Urinary bladder (tissue), 4 donors: ENCODE data around the gene NUP155. TPM values are rescaled to one million over a fixed set of nuclear protein-coding genes. Genes with fewer than 3 reads are reported as not detected.
A peak's percentile ranks its signal among the peaks of the same experiment; 100 is the strongest.
"Not testable (repeated sequence)": the region's sequence is repeated elsewhere in the genome, so short reads cannot be mapped to it uniquely, and the experiment has no call there.

Experiments used
- DNase-seq: peaks from one replicate; pipeline ENCODE4 v3.0.0-alpha.2; 2015; ENCODE audit errors: extremely low spot score
- H3K27ac ChIP-seq: one replicate; pipeline ENCODE4 v1.5.1; 2013; ENCODE audit warnings: low read depth, mild to moderate bottlenecking, moderate library complexity
- H3K36me3 ChIP-seq: one replicate; pipeline ENCODE4 v1.6.1; 2013; ENCODE audit warnings: mild to moderate bottlenecking, moderate library complexity; ENCODE audit not compliant: insufficient read depth
- H3K4me1 ChIP-seq: one replicate; pipeline ENCODE4 v1.6.1; 2013; ENCODE audit warnings: mild to moderate bottlenecking, moderate library complexity; ENCODE audit not compliant: insufficient read depth
- H3K4me3 ChIP-seq: one replicate; pipeline ENCODE4 v1.5.1; 2013; ENCODE audit warnings: low read depth, low read length
- WGBS: extraction: QIAGEN DNeasy Blood & Tissue Kit; methylation state at CpG from one replicate; pipeline ENCODE4 v1.1.7; 2013; 5-methylcytosine and 5-hydroxymethylcytosine counted together
- polyA plus RNA-seq: library from polyadenylated mRNA; stranded (reverse); fragments of 200-250 nt; gene quantifications from one replicate; pipeline ENCODE4 v1.2.3, GENCODE V29; 2013
- total RNA-seq: library from RNA; depleted of rRNA; stranded (reverse); fragments of >200 nt; gene quantifications from one replicate; pipeline ENCODE4 v1.2.3, GENCODE V29; 2014
- donor health status: healthy with polysubstance abuse.
- donor health status: healthy.

Gene NUP155
- total RNA-seq (66.0 TPM), polyA plus RNA-seq (6.1 TPM)

DNA sequence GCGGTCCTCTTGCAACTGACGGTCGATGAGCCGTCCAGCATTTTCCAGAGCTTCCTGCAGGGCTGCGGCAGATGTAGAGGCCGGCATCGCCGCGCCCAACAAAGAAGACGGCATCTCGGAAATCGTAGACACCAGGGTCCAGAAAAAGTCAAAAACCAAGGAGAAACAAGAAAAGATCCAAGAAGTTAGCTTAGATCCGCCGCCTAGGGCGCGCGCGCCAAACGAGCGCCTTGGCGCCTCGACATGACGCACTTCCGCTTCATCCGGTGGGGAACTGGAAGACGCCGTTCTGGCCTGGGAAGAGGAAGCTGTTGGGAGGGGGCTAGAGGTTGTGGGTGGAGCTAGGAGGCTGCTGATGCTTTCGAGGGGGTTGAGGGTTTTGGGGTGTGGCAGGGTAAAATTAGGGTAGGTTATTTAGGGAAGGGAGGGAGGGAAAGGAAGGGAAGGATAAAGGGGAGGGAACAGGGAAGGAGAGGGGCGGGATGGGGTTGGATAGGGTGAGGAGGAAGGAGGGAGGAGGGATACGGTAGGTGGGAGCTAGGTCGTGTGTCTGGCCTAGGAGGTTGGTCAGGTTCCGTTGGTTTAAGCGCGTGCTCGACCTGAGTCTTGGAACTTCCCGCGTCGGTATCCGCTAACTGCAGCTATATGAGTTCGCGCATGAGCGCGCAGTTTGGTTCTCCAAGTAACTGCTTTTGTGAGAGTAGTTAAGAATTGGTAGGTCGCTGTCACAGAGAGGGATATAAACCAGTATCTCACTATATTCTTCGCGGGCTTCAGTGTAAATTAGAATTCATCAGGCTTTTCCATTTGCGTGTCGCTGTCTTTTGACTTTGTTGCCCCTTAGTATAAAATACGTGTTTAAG is at the start of gene NUP155:
TSS of gene NUP155 (minus strand) at position 243 of the 863 bp plus-strand sequence. CDS start at position 114, 129 bp downstream.
- WGBS: under 1% methylated on average over 49 of the region's 49 CpGs
- Histone ChIP-seq H3K4me1 (peaks cover 2% of the 10 kb centered on the region), H3K27ac (peak within 1 kb of the TSS; percentile 61), H3K4me3 (peak within 1 kb of the TSS; percentile 76), H3K36me3 (no peaks in the 10 kb centered on the region)
- DNase-seq: peak; percentile 92

DNA sequence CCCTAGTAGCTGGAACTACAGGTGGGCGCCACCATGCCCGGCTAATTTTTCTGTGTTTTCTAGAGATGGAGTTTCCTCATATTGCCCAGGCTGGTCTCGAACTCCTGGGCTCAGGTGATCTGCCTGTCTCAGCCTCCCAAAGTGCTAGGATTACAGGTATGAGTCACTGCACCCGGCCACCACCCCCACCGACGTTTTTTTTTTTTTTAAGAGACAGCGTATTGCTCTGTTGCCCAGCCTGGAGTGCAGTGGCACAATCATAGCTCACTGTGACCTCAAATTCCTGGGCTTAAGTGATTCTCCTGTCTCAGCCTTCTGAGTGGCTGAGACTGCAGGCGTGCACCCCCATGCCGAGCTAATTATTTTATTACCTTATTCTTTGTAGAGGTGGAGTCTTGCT is 46.4 kb upstream of the NUP155 start:
- WGBS: 91% methylated on average over 9 of the region's 9 CpGs
- H3K4me3 ChIP-seq: no peak overlapping the region
- no peak for DNase-seq
- H3K27ac ChIP-seq: no peak overlapping the region
- H3K4me1 ChIP-seq: no peaks in the 10 kb centered on the region
- H3K36me3 ChIP-seq: peaks cover 8% of the 10 kb centered on the region

DNA sequence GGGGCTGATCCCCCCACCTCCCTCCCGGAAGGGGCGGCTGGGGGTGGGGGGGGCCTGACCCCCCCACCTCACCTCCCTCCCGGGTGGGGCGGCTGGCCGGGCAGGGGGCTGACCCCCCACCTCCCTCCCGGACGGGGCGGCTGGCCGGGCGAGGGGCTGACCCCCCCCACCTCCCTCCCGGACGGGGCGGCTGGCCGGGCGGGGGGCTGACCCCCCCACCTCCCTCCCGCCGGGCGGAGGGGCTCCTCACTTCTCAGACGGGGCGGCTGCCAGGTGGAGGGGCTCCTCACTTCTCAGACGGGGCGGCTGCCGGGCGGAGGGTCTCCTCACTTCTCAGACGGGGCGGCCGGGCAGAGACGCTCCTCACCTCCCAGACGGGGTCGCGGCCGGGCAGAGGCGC is 44.5 kb upstream of the NUP155 start:
- H3K27ac ChIP-seq, DNase-seq, H3K36me3 ChIP-seq, H3K4me1 ChIP-seq, H3K4me3 ChIP-seq: not testable (repeated sequence)
- 88% methylated on average over 18 of the region's 33 CpGs for WGBS

DNA sequence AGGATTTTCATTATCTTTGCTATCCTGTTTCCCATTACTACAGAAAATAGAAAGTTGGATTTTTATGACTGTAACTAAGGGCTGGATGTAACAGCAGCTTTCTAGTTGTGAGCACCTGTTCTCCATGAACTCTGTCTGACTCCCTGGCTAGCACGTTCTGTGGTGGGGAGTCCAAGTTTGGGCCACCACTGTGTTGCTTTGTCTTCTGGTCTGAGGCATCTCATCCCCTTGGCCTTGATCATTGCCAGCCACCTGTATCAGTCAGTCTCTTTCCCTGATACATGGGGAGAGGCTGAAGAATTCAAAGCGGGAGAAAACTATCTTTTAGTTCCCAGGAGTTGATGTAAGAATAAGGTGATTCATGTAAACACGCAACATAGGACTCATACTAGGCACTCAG is 41.6 kb upstream of the NUP155 start:
- WGBS: 82% methylated on average over 3 of the region's 3 CpGs
- Histone ChIP-seq H3K27ac (no peak overlapping the region), H3K36me3 (peaks cover 7% of the 10 kb centered on the region), H3K4me3 (no peak overlapping the region), H3K4me1 (no peaks in the 10 kb centered on the region)
- DNase-seq: no peak

DNA sequence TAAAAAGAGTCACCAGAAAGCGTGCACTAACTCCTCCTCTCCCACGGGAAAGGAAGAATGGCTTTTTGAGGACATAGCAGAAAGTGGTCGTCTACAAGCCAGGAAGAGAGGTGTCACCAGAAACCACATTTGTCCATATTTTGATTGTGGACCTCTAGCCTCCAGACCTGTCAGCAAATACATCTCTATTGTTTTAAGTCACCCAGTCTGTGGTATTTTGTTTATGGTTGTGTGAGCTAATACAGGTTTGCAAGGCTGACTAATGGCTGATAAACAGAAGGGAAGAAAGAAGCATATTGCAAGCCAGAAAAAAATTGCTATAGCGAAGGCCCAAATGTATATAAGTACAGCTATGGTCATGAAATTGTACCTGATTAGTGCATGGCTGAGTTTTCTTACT is 29.6 kb upstream of the NUP155 start:
- no peak overlapping the region for H3K27ac ChIP-seq
- H3K36me3 ChIP-seq: peaks cover 1% of the 10 kb centered on the region
- no peak for DNase-seq
- WGBS: 86% methylated on average over 4 of the region's 4 CpGs
- no peaks in the 10 kb centered on the region for H3K4me1 ChIP-seq
- no peak overlapping the region for H3K4me3 ChIP-seq

DNA sequence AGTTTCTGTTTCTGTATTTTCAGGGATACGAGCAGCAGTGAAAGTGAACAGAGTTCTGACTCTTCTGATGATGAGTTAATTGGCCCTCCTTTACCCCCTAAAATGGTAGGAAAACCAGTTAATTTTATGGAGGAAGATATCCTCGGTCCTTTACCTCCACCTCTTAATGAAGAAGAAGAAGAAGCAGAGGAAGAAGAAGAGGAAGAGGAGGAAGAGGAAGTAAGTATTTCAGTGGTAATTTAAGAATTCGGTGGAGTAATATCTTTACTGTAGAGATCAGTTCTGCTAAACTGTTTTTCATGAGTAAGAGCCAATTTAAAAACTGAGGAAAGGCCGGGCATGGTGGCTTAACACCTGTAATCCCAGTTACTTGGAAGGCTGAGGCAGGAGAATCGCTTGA is 25.4 kb upstream of the NUP155 start:
- H3K36me3 ChIP-seq: peaks cover 5% of the 10 kb centered on the region
- DNase-seq: no peak
- WGBS: 90% methylated on average over 5 of the region's 5 CpGs
- H3K27ac ChIP-seq: no peak overlapping the region
- H3K4me3 ChIP-seq: no peak overlapping the region
- no peaks in the 10 kb centered on the region for H3K4me1 ChIP-seq

DNA sequence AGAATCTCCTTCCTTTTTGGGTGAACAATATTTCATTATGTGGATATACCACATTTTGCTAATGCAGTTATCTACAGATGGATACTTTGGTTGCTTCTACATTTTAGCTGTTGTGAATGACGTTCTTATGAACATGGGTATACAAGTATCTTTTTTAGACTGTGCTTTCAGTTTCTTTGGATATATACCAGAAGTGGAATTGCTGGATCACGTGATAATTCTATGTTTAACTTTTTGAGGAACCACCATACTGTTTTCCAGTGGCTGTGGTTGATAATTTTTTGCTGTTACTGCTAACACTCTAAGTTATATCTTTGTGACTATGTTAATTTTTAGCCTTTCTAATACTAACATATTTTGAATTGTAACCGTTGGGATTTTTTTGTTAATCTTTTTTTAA is 20.7 kb upstream of the NUP155 start:
- peaks cover 5% of the 10 kb centered on the region for H3K36me3 ChIP-seq
- H3K27ac ChIP-seq: no peak overlapping the region
- no peak overlapping the region for H3K4me3 ChIP-seq
- WGBS: 82% methylated on average over 3 of the region's 3 CpGs
- no peaks in the 10 kb centered on the region for H3K4me1 ChIP-seq
- DNase-seq: no peak

GRCh38 chr5:37379100-37379628 is 8.3 kb upstream of the NUP155 start, which contains the start of gene WDR70:
Gene WDR70 (plus strand): TSS chr5:37379318. CDS start chr5:37379368, 50 bp downstream.
- WGBS: under 1% methylated on average over 38 of the region's 39 CpGs
- H3K27ac ChIP-seq, H3K36me3 ChIP-seq, H3K4me1 ChIP-seq: not testable (repeated sequence)
- peak; percentile 42 for DNase-seq
- H3K4me3 ChIP-seq: peak within 1 kb of the TSS; percentile 91

DNA sequence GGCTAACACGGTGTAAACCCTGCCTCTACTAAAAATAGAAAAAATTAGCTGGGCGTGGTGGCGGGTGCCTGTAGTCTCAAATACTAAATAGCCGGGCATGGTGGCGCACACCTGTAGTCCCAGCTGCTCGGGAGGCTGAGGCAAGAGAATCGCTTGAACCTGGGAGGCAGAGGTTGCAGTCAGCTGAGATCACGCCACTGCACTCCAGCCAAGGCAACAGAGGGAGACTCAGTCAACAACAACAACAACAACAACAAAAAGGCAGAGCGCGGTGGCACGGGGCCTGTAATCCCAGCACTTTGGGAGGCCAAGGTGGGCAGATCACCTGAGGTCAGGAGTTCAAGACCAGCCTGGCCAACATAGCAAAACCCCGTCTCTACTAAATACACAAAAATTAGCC is 7.2 kb upstream of the NUP155 start:
- H3K36me3 ChIP-seq, DNase-seq, H3K27ac ChIP-seq, H3K4me3 ChIP-seq, H3K4me1 ChIP-seq: not testable (repeated sequence)
- 96% methylated on average over 12 of the region's 12 CpGs for WGBS

DNA sequence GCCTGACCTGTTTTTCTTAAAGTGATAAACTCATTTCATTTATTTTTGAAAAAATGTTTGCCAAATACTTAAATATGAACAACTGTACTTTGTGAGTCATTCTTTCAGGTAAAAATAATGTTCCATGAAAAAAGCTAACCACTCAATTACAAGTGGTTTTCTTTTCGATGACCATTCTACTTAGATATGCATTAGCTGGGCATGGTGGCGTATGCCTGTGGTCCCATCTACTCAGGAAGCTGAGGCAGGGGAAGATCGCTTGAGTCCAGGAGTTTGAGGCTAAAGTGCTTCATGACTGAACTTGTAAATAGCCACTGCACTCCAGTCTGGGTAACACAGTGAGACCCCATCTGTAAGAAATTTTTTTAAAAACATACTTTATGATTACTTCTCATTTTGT is 4.2 kb upstream of the NUP155 start:
- DNase-seq: no peak
- H3K36me3 ChIP-seq: no peaks in the 10 kb centered on the region
- WGBS: 80% methylated on average over 3 of the region's 3 CpGs
- H3K4me1 ChIP-seq: no peaks in the 10 kb centered on the region
- no peak overlapping the region for H3K27ac ChIP-seq
- H3K4me3 ChIP-seq: no peak overlapping the region

GRCh38 chr5:37370550-37370863 is 399 bp downstream of the NUP155 start:
- 0% methylated on average over 7 of the region's 7 CpGs for WGBS
- Histone ChIP-seq H3K4me3 (peak overlapping the region; percentile 76), H3K36me3 (no peaks in the 10 kb centered on the region), H3K4me1 (peaks cover 2% of the 10 kb centered on the region), H3K27ac (peak overlapping the region; percentile 61)
- DNase-seq: no peak

DNA sequence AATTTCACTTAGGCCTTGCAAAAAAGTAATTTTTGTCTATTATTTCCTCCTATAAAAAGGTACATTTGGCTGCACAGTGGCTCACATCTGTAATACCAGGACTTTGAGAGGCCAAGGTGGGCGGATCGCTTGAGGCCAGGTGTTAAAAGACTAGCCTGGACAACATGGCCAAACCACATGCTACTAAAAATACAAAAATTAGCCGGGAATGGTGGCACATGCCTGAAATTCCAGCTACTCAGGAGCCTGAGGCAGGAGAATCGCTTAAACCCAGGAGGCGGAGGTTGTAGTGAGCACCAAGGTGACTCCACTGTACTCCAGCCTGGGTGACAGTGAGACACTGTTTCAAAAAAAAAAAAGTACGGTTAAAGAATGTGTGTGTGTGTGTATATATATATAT is 15.7 kb downstream of the NUP155 start:
- Histone ChIP-seq H3K27ac (no peak overlapping the region), H3K4me3 (no peak overlapping the region), H3K4me1 (no peaks in the 10 kb centered on the region), H3K36me3 (peaks cover 3% of the 10 kb centered on the region)
- no peak for DNase-seq
- WGBS: 97% methylated on average over 6 of the region's 6 CpGs

DNA sequence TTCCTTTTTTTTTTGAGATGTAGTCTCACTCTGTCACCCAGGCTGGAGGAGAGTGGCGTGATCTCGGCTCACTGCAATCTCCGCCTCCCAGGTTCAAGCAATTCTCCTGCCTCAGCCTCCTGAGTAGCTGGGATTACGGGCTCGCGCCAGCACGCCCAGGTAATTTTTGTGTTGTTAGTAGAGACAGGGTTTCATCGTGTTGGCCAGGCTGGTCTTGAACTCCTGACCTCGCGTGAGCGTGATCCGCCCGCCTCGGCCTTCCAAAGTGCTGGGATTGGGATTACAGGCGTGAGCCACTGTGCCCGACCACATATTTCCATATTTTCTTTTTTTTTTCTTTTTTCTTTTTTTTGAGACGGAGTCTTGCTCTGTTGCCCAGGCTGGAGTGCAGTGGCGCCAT is 28.2 kb downstream of the NUP155 start:
- H3K27ac ChIP-seq, H3K4me1 ChIP-seq, H3K36me3 ChIP-seq, H3K4me3 ChIP-seq, DNase-seq: not testable (repeated sequence)
- WGBS: 97% methylated on average over 18 of the region's 18 CpGs

DNA sequence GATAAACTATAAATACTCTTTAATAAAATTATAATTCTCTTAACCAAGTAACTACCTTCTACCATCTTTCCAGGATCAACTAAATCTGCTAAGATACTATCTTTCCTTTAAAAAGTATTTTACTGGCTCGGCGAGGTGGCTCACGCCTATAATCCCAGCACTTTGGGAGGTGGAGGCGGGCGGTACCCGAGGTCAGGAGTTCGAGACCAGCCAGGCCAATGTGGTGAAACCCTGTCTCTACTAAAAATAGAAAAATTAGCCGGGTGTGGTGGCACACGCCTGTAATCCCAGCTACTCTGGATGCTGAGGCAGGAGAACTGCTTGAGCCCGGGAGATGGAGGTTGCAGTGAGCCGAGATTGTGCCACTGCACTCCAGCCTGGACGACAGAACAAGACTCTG is 36.2 kb downstream of the NUP155 start:
- peaks cover 12% of the 10 kb centered on the region for H3K36me3 ChIP-seq
- H3K4me1 ChIP-seq, H3K4me3 ChIP-seq, DNase-seq, H3K27ac ChIP-seq: not testable (repeated sequence)
- WGBS: 97% methylated on average over 12 of the region's 12 CpGs
